Measurements from ENCODE around the gene RWDD1. TPM values are rescaled to one million over a fixed set of nuclear protein-coding genes. Genes with fewer than 3 reads are reported as not detected.

The RWDD1 gene, protein sequence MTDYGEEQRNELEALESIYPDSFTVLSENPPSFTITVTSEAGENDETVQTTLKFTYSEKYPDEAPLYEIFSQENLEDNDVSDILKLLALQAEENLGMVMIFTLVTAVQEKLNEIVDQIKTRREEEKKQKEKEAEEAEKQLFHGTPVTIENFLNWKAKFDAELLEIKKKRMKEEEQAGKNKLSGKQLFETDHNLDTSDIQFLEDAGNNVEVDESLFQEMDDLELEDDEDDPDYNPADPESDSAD
- total RNA-seq (2022; extraction: Qiagen RNA extraction) = 23.9 to 39.8 TPM (median 36.2 TPM) in 5 replicates

GRCh38 chr6:116570856-116571682, at the start of gene RWDD1:
Gene RWDD1, plus strand, starts transcription at chr6:116571504. Its CDS starts 79 bp downstream, at chr6:116571583.

DNA sequence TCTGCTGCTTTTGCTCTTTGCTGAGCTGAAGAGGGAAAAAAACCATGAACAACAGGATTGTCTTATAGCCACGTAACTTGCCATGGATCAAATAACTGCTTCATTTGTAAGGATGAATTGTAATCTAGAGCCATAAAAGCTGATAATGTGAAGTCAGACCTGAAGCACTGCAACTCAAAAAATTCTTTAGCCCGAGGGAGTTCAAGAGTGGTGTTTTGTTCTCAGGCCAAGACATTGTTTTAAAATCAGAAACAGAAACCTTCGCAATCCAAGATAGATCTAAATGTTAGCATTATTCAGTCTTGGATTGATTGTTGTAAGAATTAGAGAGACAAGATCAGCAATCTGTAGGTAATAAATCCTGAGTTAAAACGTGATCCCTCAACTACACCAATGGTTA, 25.7 kb upstream of the RWDD1 start, which contains the start of gene TRAPPC3L:
TSS of gene TRAPPC3L (minus strand) at position 34 of the 400 bp plus-strand sequence. CDS start 170 bp downstream, outside the sequence.

GRCh38 chr6:116553451-116553850, 17.9 kb upstream of the RWDD1 start, which contains the start of gene CALHM4:
Gene CALHM4, plus strand, starts transcription at chr6:116553751. Its CDS starts 43 bp downstream, at chr6:116553794.

DNA sequence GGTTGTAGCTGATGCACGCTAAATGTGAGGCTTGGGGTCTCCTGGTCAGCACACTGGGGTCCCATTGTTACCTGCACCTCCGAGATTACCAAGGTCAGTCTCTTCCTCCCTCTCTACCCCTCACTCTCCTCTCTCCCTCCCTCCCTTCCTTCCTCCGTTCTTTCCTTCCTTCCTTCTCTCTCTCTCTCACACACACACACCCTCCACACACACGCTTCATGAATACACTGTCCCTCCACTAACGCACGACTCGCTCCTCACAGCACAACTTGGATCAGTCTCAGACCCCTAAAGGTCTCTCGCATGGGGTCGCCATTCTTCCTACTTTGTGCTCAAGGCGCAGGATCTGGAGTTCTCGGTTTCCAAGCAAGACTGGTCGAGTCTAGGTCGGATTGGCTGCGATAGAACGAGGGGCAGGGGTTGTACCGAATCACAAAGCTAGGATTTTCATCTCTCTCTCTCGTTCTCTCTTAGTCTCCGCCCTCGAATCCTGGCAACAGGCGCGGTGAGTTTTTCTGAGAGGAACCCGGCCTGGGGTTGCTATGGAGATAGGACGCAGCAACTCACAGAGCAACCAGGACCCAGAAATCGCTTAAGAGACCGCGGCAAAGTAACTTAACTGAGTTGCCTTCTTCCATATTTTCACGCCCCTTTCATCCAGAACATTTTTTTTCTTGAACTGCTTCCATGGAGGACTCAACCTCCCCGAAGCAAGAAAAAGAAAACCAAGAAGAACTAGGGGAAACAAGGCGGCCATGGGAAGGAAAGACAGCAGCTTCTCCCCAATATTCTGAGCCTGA, 44.8 kb downstream of the RWDD1 start, which contains the start of gene RSPH4A:
TSS of gene RSPH4A (plus strand) at position 543 of the 800 bp plus-strand sequence. CDS start at position 688, 145 bp downstream.

Other genes with a start within 250 kb of the RWDD1 start
- gene DSE, start 200.6 kb upstream of the RWDD1 start, total RNA-seq (2022; extraction: Qiagen RNA extraction) = 13.0 to 20.1 TPM (median 17.4 TPM) in 5 replicates
- 0.25 to 0.39 TPM in 2 of 5 replicates, not detected in the others for gene CALHM6, start 110.1 kb upstream of the RWDD1 start, total RNA-seq (2022; extraction: Qiagen RNA extraction)
- 0.04 to 0.10 TPM (median 0.06 TPM) in 5 replicates for gene CALHM5, start 59.9 kb upstream of the RWDD1 start, total RNA-seq (2022; extraction: Qiagen RNA extraction)
- gene TRAPPC3L, start 25.8 kb upstream of the RWDD1 start, total RNA-seq (2022; extraction: Qiagen RNA extraction) = not detected in 5 replicates
- gene CALHM4, start 17.8 kb upstream of the RWDD1 start, total RNA-seq (2022; extraction: Qiagen RNA extraction) = 0.16 TPM in 1 of 5 replicates, not detected in the others
- gene RSPH4A, start 45.0 kb downstream of the RWDD1 start, total RNA-seq (2022; extraction: Qiagen RNA extraction) = 0.16 to 0.28 TPM (median 0.22 TPM) in 5 replicates
- gene ZUP1, start 97.3 kb downstream of the RWDD1 start, total RNA-seq (2022; extraction: Qiagen RNA extraction) = 6.0 to 7.7 TPM (median 6.4 TPM) in 5 replicates
- 0.79 to 2.1 TPM (median 1.4 TPM) in 5 replicates for gene KPNA5, start 109.7 kb downstream of the RWDD1 start, total RNA-seq (2022; extraction: Qiagen RNA extraction)
- not detected in 5 replicates for gene FAM162B, start 194.2 kb downstream of the RWDD1 start, total RNA-seq (2022; extraction: Qiagen RNA extraction)